Ovary (tissue), 9 donors: ENCODE data around the gene CPSF3. TPM values are rescaled to one million over a fixed set of nuclear protein-coding genes. Genes with fewer than 3 reads are reported as not detected.
A peak's percentile ranks its signal among the peaks of the same experiment; 100 is the strongest.

Experiments used
- DNase-seq, 5 donors: peaks; one replicate each; pipeline ENCODE4 v3.0.0-alpha.2; 2019 to 2020
- H3K27ac ChIP-seq, 2 donors: fragments of 200-600 bp; one replicate each; pipeline versions ENCODE4 v1.5.1 to v1.8.0; 2019 to 2022
- H3K27me3 ChIP-seq: fragments of 200-600 bp; one replicate; pipeline ENCODE4 v1.8.0; 2022
- H3K36me3 ChIP-seq: fragments of 200-600 bp; sonication (generic); one replicate; pipeline ENCODE4 v1.5.1; 2019
- H3K4me1 ChIP-seq: one replicate; pipeline ENCODE4 v1.8.1; 2013; ENCODE audit warnings: mild to moderate bottlenecking, moderate library complexity; ENCODE audit not compliant: insufficient read depth
- H3K4me3 ChIP-seq: fragments of 200-600 bp; sonication (generic); one replicate; pipeline ENCODE4 v1.5.1; 2017
- H3K9me3 ChIP-seq, 2 donors: fragments of 200-600 bp in 1 of 2; sonication (generic) in 1 of 2; one replicate each; pipeline versions ENCODE4 v1.5.1 to v1.8.1; 2013 to 2019; ENCODE audit warnings: mild to moderate bottlenecking in 1 of 2, moderate library complexity in 1 of 2
- CTCF ChIP-seq, 3 donors: fragments of 450-650 bp in 2 of 3; fragments of 200-600 bp in 1 of 3; IDR thresholded peaks; one replicate each; pipeline versions ENCODE4 v1.5.1 to v1.8.0; 2016 to 2022; ENCODE audit warnings: antibody characterized with exemption in 3 of 3, mild to moderate bottlenecking in 1 of 3
- EP300 ChIP-seq: sonication (generic); formaldehyde crosslinking; IDR thresholded peaks from one replicate; pipeline ENCODE4 v1.6.1; 2017; ENCODE audit warnings: antibody characterized with exemption
- POLR2A ChIP-seq: fragments of 450-650 bp; IDR thresholded peaks from one replicate; pipeline ENCODE4 v1.6.1; 2017; ENCODE audit warnings: antibody characterized with exemption, mild to moderate bottlenecking, moderate library complexity
- WGBS, 3 donors: extraction: QIAGEN DNeasy Blood & Tissue Kit in 1 of 3; methylation state at CpG; one replicate each; pipeline versions ENCODE4 v1.1.5 to v1.1.7; 2013 to 2017; 5-methylcytosine and 5-hydroxymethylcytosine counted together
- intact Hi-C, 4 donors: fragments of 100-400 bp; cut with DNase I; formaldehyde crosslinking; loops; one replicate each; pipeline versions ENCODE4 v1.11.0 to v1.15.1; 2022 to 2023
- polyA plus RNA-seq, 2 donors: library from polyadenylated mRNA; stranded (reverse); fragments of 200-250 nt in 1 of 2; fragments of 350-450 nt in 1 of 2; fragmentation: Illumina TruSeq in 1 of 2; extraction: RNeasy Lipid Tissue Mini Kit (QIAGEN cat#74804) in 1 of 2; gene quantifications; one replicate each; pipeline ENCODE4 v1.2.3, GENCODE V29; 2013 to 2014
- total RNA-seq, 7 donors: library from RNA; depleted of rRNA in 2 of 7; stranded (reverse); fragments of >200 nt in 2 of 7; fragmentation: NEBNext Ultra II Directional in 3 of 7; extraction: Animal tissue kit (Norgen Biotek cat#: 25700) in 3 of 7; gene quantifications; one replicate each; pipeline versions ENCODE4 v1.1.0 to v1.2.4, GENCODE V29; 2016 to 2023
- donor health status: DM: no; HTN: no; CAD: no; lungs with moderate emphysema.
- donor health status: DM: no; HTN: no; CAD: no.
- donor health status: Bipolar disorder and iron deficiency.
- donor health status: DM: yes; HTN: yes; CAD: no.
- donor health status: DM: no; HTN: no; CAD: no.
- donor health status: DM: yes; HTN: yes; CAD: no.

CPSF3 gene
- total and polyA plus RNA-seq, 9 donors: 11.8 to 25.0 (median 19.8) TPM

- peaks cover 6% of the 10 kb centered on the region for H3K4me1 ChIP-seq
- intact Hi-C loops: loop anchor here in 1 of 4 donors (10.0 kb wide), 2 partner anchors 51 to 279 kb away; partner anchors contain the start of gene IAH1
- TF ChIP-seq CTCF (IDR thresholded peaks at IDR 0.05) (no peak), EP300 (no peak), POLR2A (no peak)
Observed at GRCh38 chr2:9423922-9424272, 443 bp downstream of the CPSF3 start.

GRCh38 chr2:9424447-9425164, 1.2 kb downstream of the CPSF3 start:
- peak overlapping the region; percentile 74 for H3K4me3 ChIP-seq
- H3K9me3 ChIP-seq: no peaks in the 10 kb centered on the region
- H3K36me3 ChIP-seq: no peaks in the 10 kb centered on the region
- DNase-seq: no peak
- WGBS, 3 donors: 54 to 65% (median 58%) methylated on average over 11 of the region's 11 CpGs
- TF ChIP-seq CTCF (IDR thresholded peaks at IDR 0.05): no peak
- no peak for TF ChIP-seq POLR2A
- TF ChIP-seq EP300: no peak
- H3K27ac ChIP-seq: no peak overlapping the region
- intact Hi-C loops: loop anchor here in 1 of 4 donors (10.0 kb wide), 2 partner anchors 50 to 280 kb away; partner anchors contain the start of gene IAH1
- no peaks in the 10 kb centered on the region for H3K27me3 ChIP-seq
- peaks cover 6% of the 10 kb centered on the region for H3K4me1 ChIP-seq

More at GRCh38 chr2:9423922-9424272, 443 bp downstream of the CPSF3 start:
- Histone ChIP-seq H3K27me3 (no peaks in the 10 kb centered on the region), H3K9me3 (no peaks in the 10 kb centered on the region), H3K36me3 (no peaks in the 10 kb centered on the region), H3K4me3 (peak overlapping the region; percentile 74), H3K27ac (peak overlapping the region in 1 of 2 donors; percentile 90)
- 0 to 1% (median 1%) methylated on average over 21 of the region's 21 CpGs for WGBS, 3 donors
- DNase-seq: no peak

GRCh38 chr2:9428965-9429577, 5.6 kb downstream of the CPSF3 start:
- intact Hi-C loops: loop anchor here in 1 of 4 donors (10.0 kb wide), 2 partner anchors 46 to 284 kb away; partner anchors contain the start of gene IAH1
- no peaks in the 10 kb centered on the region for H3K36me3 ChIP-seq
- H3K4me1 ChIP-seq: no peaks in the 10 kb centered on the region
- TF ChIP-seq EP300: no peak
- TF ChIP-seq CTCF (IDR thresholded peaks at IDR 0.05): no peak
- no peak for TF ChIP-seq POLR2A
- no peaks in the 10 kb centered on the region for H3K27me3 ChIP-seq
- no peak overlapping the region for H3K4me3 ChIP-seq
- no peak overlapping the region for H3K27ac ChIP-seq
- no peaks in the 10 kb centered on the region for H3K9me3 ChIP-seq
- no peak for DNase-seq
- WGBS, 3 donors: 74 to 94% (median 86%) methylated on average over 5 of the region's 5 CpGs

- no peaks in the 10 kb centered on the region for H3K9me3 ChIP-seq
- no peaks in the 10 kb centered on the region for H3K4me1 ChIP-seq
- TF ChIP-seq CTCF (IDR thresholded peaks at IDR 0.05): no peak
- no peak for TF ChIP-seq EP300
- TF ChIP-seq POLR2A: no peak
- WGBS, 3 donors: 66 to 73% (median 68%) methylated on average over 2 of the region's 2 CpGs
- DNase-seq: no peak
- no peak overlapping the region for H3K4me3 ChIP-seq
- intact Hi-C loops: no loop called here
- no peak overlapping the region for H3K27ac ChIP-seq
- no peaks in the 10 kb centered on the region for H3K27me3 ChIP-seq
- no peaks in the 10 kb centered on the region for H3K36me3 ChIP-seq
Observed at GRCh38 chr2:9430316-9431293, 7.2 kb downstream of the CPSF3 start.
